ENCODE results near the gene GALNT2.

The GALNT2 gene

DNA sequence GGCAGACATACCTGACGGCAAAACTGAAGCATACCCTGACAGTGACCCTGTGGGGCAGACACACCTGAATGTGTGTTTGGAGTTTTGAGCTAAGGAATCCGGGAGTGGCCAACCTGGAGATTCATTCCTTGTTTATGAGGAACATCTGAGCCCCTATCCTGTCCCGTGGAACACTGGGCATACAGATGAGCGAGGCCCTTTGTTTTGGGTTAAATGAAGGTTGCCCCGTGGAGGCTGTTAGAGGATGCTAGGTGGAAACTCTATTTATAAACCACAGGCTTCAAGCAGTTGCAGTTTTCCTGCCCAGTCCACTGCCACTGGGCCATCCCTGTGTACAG is 18.1 kb downstream of the GALNT2 start:
- Histone ChIP-seq H3K9me3 (no peaks in the 10 kb centered on the region), H3K4me3 (ENCODE audit: low read depth in 1 of 2, low read length in 1 of 2) (no peak overlapping the region), H3K36me3 (peaks cover 8% of the 10 kb centered on the region), H3K27me3 (no peaks in the 10 kb centered on the region), H3K4me1 (ENCODE audit: control insufficient read depth in 1 of 2, insufficient read depth in 1 of 2, low read depth in 1 of 2, low read length in 1 of 2) (no peaks in the 10 kb centered on the region), H3K27ac (no peak overlapping the region)
- TF ChIP-seq CTCF (IDR thresholded peaks at IDR 0.05) = no peak

- no peaks in the 10 kb centered on the region for H3K9me3 ChIP-seq
- no peaks in the 10 kb centered on the region for H3K27me3 ChIP-seq
- H3K36me3 ChIP-seq = peaks cover 10% of the 10 kb centered on the region
- H3K4me1 ChIP-seq (ENCODE audit: control insufficient read depth in 1 of 2, insufficient read depth in 1 of 2, low read depth in 1 of 2, low read length in 1 of 2) = no peaks in the 10 kb centered on the region
- H3K27ac ChIP-seq = no peak overlapping the region
- TF ChIP-seq CTCF (IDR thresholded peaks at IDR 0.05) = no peak
- no peak overlapping the region for H3K4me3 ChIP-seq (ENCODE audit: low read depth in 1 of 2, low read length in 1 of 2)
Measured at GRCh38 chr1:230086151-230086550, 19.1 kb downstream of the GALNT2 start.

DNA sequence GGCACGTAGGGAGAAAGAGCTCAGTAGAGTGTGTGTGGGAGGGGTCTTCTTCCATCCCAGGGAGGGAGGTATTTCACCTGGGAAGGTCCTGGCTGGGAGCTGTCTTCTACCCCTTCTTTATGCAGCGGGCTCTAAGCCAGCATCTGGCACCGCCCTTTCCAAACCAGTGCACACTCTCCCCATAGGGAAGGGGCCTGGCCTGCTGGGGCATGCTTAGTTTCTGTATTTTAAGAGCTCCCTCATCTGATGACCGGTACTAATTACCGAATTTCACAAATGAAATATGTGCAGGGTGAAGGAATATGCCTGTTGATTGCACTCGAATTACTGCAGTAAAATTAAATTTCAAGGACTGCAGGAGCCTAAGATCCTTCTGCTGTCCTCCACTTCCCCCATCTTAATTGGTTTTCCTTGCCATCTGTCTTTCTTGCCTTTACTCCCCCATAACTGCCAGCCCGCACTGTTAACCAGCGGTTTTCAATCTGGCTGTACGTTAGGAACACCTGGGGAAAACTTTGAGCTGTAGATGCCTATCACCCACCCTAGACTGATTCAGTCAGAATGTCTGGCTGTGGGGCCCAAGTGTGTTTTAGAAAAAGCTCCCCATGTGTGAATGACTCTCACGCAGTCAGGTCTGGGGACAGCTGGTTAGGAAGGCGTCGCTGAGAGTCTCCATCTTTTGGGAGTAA is 20.1 kb downstream of the GALNT2 start:
- Histone ChIP-seq H3K4me1 (ENCODE audit: control insufficient read depth in 1 of 2, insufficient read depth in 1 of 2, low read depth in 1 of 2, low read length in 1 of 2) (no peaks in the 10 kb centered on the region), H3K36me3 (peaks cover 10% of the 10 kb centered on the region), H3K27ac (no peak overlapping the region), H3K27me3 (no peaks in the 10 kb centered on the region), H3K4me3 (ENCODE audit: low read depth in 1 of 2, low read length in 1 of 2) (no peak overlapping the region), H3K9me3 (no peaks in the 10 kb centered on the region)
- TF ChIP-seq CTCF (IDR thresholded peaks at IDR 0.05) = no peak

GRCh38 chr1:230087717-230088105 is 20.7 kb downstream of the GALNT2 start:
- Histone ChIP-seq H3K36me3 (peaks cover 10% of the 10 kb centered on the region), H3K4me1 (ENCODE audit: control insufficient read depth in 1 of 2, insufficient read depth in 1 of 2, low read depth in 1 of 2, low read length in 1 of 2) (no peaks in the 10 kb centered on the region), H3K27me3 (no peaks in the 10 kb centered on the region), H3K4me3 (ENCODE audit: low read depth in 1 of 2, low read length in 1 of 2) (no peak overlapping the region), H3K9me3 (no peaks in the 10 kb centered on the region), H3K27ac (no peak overlapping the region)
- TF ChIP-seq CTCF (IDR thresholded peaks at IDR 0.05) = no peak

GRCh38 chr1:230090194-230090711 is 23.2 kb downstream of the GALNT2 start:
- TF ChIP-seq CTCF (IDR thresholded peaks at IDR 0.05) = no peak
- no peaks in the 10 kb centered on the region for H3K4me1 ChIP-seq (ENCODE audit: control insufficient read depth in 1 of 2, insufficient read depth in 1 of 2, low read depth in 1 of 2, low read length in 1 of 2)
- peaks cover 14% of the 10 kb centered on the region for H3K36me3 ChIP-seq
- no peak overlapping the region for H3K4me3 ChIP-seq (ENCODE audit: low read depth in 1 of 2, low read length in 1 of 2)
- H3K27ac ChIP-seq = no peak overlapping the region
- H3K9me3 ChIP-seq = no peaks in the 10 kb centered on the region
- no peaks in the 10 kb centered on the region for H3K27me3 ChIP-seq
